Measurements from ENCODE around the gene DAZL. TPM values are rescaled to one million over a fixed set of nuclear protein-coding genes. Genes with fewer than 3 reads are reported as not detected.

The DAZL gene
- total RNA-seq, 1 experiment from 2014 or later: not detected

GRCh38 chr3:16606398-16606797 lies 1.2 kb upstream of the DAZL start:
- H3K27me3 ChIP-seq: no peaks in the 10 kb centered on the region
- H3K4me1 ChIP-seq: no peaks in the 10 kb centered on the region
- DNase-seq: no peak
- H3K9me3 ChIP-seq (replicated peaks): no peaks in the 10 kb centered on the region
- no peak overlapping the region for H3K27ac ChIP-seq
- H3K4me3 ChIP-seq: no peak overlapping the region
- no peaks in the 10 kb centered on the region for H3K36me3 ChIP-seq

GRCh38 chr3:16605966-16606365 lies 743 bp upstream of the DAZL start:
- Histone ChIP-seq H3K36me3 (no peaks in the 10 kb centered on the region), H3K27ac (no peak overlapping the region), H3K27me3 (no peaks in the 10 kb centered on the region), H3K9me3 (replicated peaks) (no peaks in the 10 kb centered on the region), H3K4me3 (no peak overlapping the region), H3K4me1 (no peaks in the 10 kb centered on the region)
- no peak for DNase-seq

- no peak for DNase-seq
- H3K9me3 ChIP-seq (replicated peaks): no peaks in the 10 kb centered on the region
- H3K27ac ChIP-seq: no peak overlapping the region
- H3K36me3 ChIP-seq: no peaks in the 10 kb centered on the region
- H3K4me3 ChIP-seq: no peak overlapping the region
- H3K27me3 ChIP-seq: no peaks in the 10 kb centered on the region
- no peaks in the 10 kb centered on the region for H3K4me1 ChIP-seq
These were observed 790 bp downstream of the DAZL start for GRCh38 chr3:16604433-16604832.

- Histone ChIP-seq H3K9me3 (replicated peaks) (no peaks in the 10 kb centered on the region), H3K36me3 (no peaks in the 10 kb centered on the region), H3K4me1 (no peaks in the 10 kb centered on the region), H3K27me3 (no peaks in the 10 kb centered on the region), H3K27ac (no peak overlapping the region), H3K4me3 (no peak overlapping the region)
- no peak for DNase-seq
These were observed 3.7 kb downstream of the DAZL start for GRCh38 chr3:16601537-16602005.

GRCh38 chr3:16600780-16601536 lies 4.3 kb downstream of the DAZL start:
- H3K27me3 ChIP-seq: no peaks in the 10 kb centered on the region
- no peaks in the 10 kb centered on the region for H3K36me3 ChIP-seq
- H3K9me3 ChIP-seq (replicated peaks): no peaks in the 10 kb centered on the region
- H3K4me3 ChIP-seq: no peak overlapping the region
- H3K27ac ChIP-seq: no peak overlapping the region
- DNase-seq: peak; percentile 57 to 77
- H3K4me1 ChIP-seq: no peaks in the 10 kb centered on the region

GRCh38 chr3:16599694-16600093 lies 5.5 kb downstream of the DAZL start:
- H3K4me3 ChIP-seq: no peak overlapping the region
- no peaks in the 10 kb centered on the region for H3K4me1 ChIP-seq
- H3K9me3 ChIP-seq (replicated peaks): no peaks in the 10 kb centered on the region
- DNase-seq: no peak
- H3K27ac ChIP-seq: no peak overlapping the region
- H3K36me3 ChIP-seq: no peaks in the 10 kb centered on the region
- no peaks in the 10 kb centered on the region for H3K27me3 ChIP-seq

GRCh38 chr3:16596352-16597032 lies 8.7 kb downstream of the DAZL start:
- Histone ChIP-seq H3K9me3 (replicated peaks) (no peaks in the 10 kb centered on the region), H3K4me1 (no peaks in the 10 kb centered on the region), H3K27me3 (no peaks in the 10 kb centered on the region), H3K27ac (no peak overlapping the region), H3K4me3 (no peak overlapping the region), H3K36me3 (no peaks in the 10 kb centered on the region)
- no peak for DNase-seq

GRCh38 chr3:16595778-16596177 lies 9.4 kb downstream of the DAZL start:
- no peak overlapping the region for H3K4me3 ChIP-seq
- no peaks in the 10 kb centered on the region for H3K27me3 ChIP-seq
- H3K36me3 ChIP-seq: no peaks in the 10 kb centered on the region
- no peaks in the 10 kb centered on the region for H3K9me3 ChIP-seq (replicated peaks)
- DNase-seq: no peak
- H3K27ac ChIP-seq: no peak overlapping the region
- H3K4me1 ChIP-seq: no peaks in the 10 kb centered on the region

GRCh38 chr3:16589867-16590624 lies 15.2 kb downstream of the DAZL start:
- no peaks in the 10 kb centered on the region for H3K9me3 ChIP-seq (replicated peaks)
- no peaks in the 10 kb centered on the region for H3K36me3 ChIP-seq
- H3K27me3 ChIP-seq: no peaks in the 10 kb centered on the region
- no peak overlapping the region for H3K27ac ChIP-seq
- H3K4me3 ChIP-seq: no peak overlapping the region
- no peak for DNase-seq
- H3K4me1 ChIP-seq: no peaks in the 10 kb centered on the region

GRCh38 chr3:16589120-16589519 lies 16.1 kb downstream of the DAZL start:
- no peak for DNase-seq
- Histone ChIP-seq H3K9me3 (replicated peaks) (no peaks in the 10 kb centered on the region), H3K4me1 (no peaks in the 10 kb centered on the region), H3K27me3 (no peaks in the 10 kb centered on the region), H3K36me3 (no peaks in the 10 kb centered on the region), H3K27ac (no peak overlapping the region), H3K4me3 (no peak overlapping the region)

GRCh38 chr3:16587681-16588060 lies 17.6 kb downstream of the DAZL start:
- DNase-seq: no peak
- no peaks in the 10 kb centered on the region for H3K27me3 ChIP-seq
- H3K4me3 ChIP-seq: no peak overlapping the region
- H3K9me3 ChIP-seq (replicated peaks): no peaks in the 10 kb centered on the region
- H3K4me1 ChIP-seq: no peaks in the 10 kb centered on the region
- H3K27ac ChIP-seq: no peak overlapping the region
- no peaks in the 10 kb centered on the region for H3K36me3 ChIP-seq

- Histone ChIP-seq H3K9me3 (replicated peaks) (no peaks in the 10 kb centered on the region), H3K36me3 (no peaks in the 10 kb centered on the region), H3K4me1 (no peaks in the 10 kb centered on the region), H3K27me3 (no peaks in the 10 kb centered on the region), H3K4me3 (no peak overlapping the region), H3K27ac (no peak overlapping the region)
- no peak for DNase-seq
These were observed 18.1 kb downstream of the DAZL start for GRCh38 chr3:16587047-16587680.

GRCh38 chr3:16584880-16585279 lies 20.3 kb downstream of the DAZL start:
- no peak overlapping the region for H3K4me3 ChIP-seq
- H3K9me3 ChIP-seq (replicated peaks): no peaks in the 10 kb centered on the region
- no peak for DNase-seq
- no peak overlapping the region for H3K27ac ChIP-seq
- H3K36me3 ChIP-seq: no peaks in the 10 kb centered on the region
- H3K27me3 ChIP-seq: no peaks in the 10 kb centered on the region
- no peaks in the 10 kb centered on the region for H3K4me1 ChIP-seq

GRCh38 chr3:16583551-16583950 lies 21.7 kb downstream of the DAZL start:
- no peaks in the 10 kb centered on the region for H3K4me1 ChIP-seq
- no peak overlapping the region for H3K4me3 ChIP-seq
- no peak for DNase-seq
- no peaks in the 10 kb centered on the region for H3K9me3 ChIP-seq (replicated peaks)
- no peaks in the 10 kb centered on the region for H3K27me3 ChIP-seq
- no peaks in the 10 kb centered on the region for H3K36me3 ChIP-seq
- H3K27ac ChIP-seq: no peak overlapping the region

- Histone ChIP-seq H3K36me3 (no peaks in the 10 kb centered on the region), H3K27me3 (no peaks in the 10 kb centered on the region), H3K9me3 (replicated peaks) (no peaks in the 10 kb centered on the region), H3K4me1 (no peaks in the 10 kb centered on the region), H3K4me3 (no peak overlapping the region), H3K27ac (no peak overlapping the region)
- DNase-seq: no peak
These were observed 35.1 kb downstream of the DAZL start for GRCh38 chr3:16570113-16570512.

All from SJCRH30 (cell line).